ENCODE results near the gene EIF5. TPM values are rescaled to one million over a fixed set of nuclear protein-coding genes. Genes with fewer than 3 reads are reported as not detected.

The EIF5 gene
- total RNA-seq, 1 experiment from 2014 or later, result 356 TPM

DNA sequence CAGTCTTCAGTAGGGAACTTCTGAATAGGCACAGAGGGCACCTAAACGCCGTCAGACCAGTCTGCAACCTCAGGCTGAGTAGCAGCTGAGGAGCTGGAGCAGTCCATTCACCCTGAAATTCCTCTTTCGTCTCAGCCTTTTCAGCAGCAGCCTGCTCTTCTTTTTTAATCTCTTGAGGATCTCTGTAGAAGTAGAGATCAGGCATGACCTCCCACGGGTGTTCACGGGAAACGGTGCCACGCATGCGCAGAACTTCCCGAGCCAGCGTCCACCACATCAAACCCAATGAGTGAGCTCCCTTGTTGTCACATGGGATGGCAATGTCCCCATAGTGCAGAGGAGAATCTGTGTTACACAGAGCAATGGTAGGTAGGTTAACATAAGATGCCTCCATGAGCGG is 40.1 kb downstream of the EIF5 start:
- H2BK15ac ChIP-seq (ENCODE audit: low read depth, low read length), result no peak overlapping the region
- Mint-ChIP-seq H3K36me3 (ENCODE audit: insufficient read depth in 1 of 3, low read depth in 3 of 3) (no peaks in the 10 kb centered on the region), H3K4me3 (no peak overlapping the region), H3K27ac (no peak overlapping the region), H3K9me3 (peaks cover 0 to 7% of the 10 kb centered on the region in 2 experiments; a peak in 2 of 5 replicates), H3K27me3 (ENCODE audit: low read depth) (peaks cover 7% of the 10 kb centered on the region), H3K4me1 (peaks cover 14% of the 10 kb centered on the region in 2 experiments)
- DNase-seq, result no peak
- no peak overlapping the region for H2AK5ac ChIP-seq (ENCODE audit: insufficient read length, low read length)
- H2BK20ac ChIP-seq (ENCODE audit: low read depth, low read length, poor library complexity, severe bottlenecking), result no peak overlapping the region
- no peak overlapping the region for H2BK12ac ChIP-seq (ENCODE audit: insufficient read length, low read depth, low read length)
- no CpG with 5 or more reads among the region's 11 CpGs for WGBS (ENCODE audit: extremely low coverage, insufficient read length, low lambda C conversion rate)
- H3K4me2 ChIP-seq (ENCODE audit: insufficient read depth, insufficient read length, low read length), result no peak overlapping the region
- no peaks in the 10 kb centered on the region; the same call in 1 of the 2 replicates for H3K4me1 ChIP-seq (ENCODE audit: insufficient read depth, low read length)
- H2BK5ac ChIP-seq (ENCODE audit: insufficient read length, low read length), result no peak overlapping the region
- H3K27ac ChIP-seq (ENCODE audit: insufficient read length, low read depth, low read length), result no peak overlapping the region
- H3K23me2 ChIP-seq (ENCODE audit: insufficient read length, low read depth, low read length, poor library complexity, severe bottlenecking), result no peaks in the 10 kb centered on the region
- no peak overlapping the region for H4K91ac ChIP-seq (ENCODE audit: insufficient read length, low read depth, low read length)
- H4K5ac ChIP-seq (ENCODE audit: insufficient read length, low read depth, low read length), result no peak overlapping the region
- H3K14ac ChIP-seq (ENCODE audit: insufficient read depth, low read length), result no peak overlapping the region
- H4K20me1 ChIP-seq (ENCODE audit: control insufficient read depth, insufficient read depth, insufficient read length), result no peaks in the 10 kb centered on the region
- no peak overlapping the region for H4K8ac ChIP-seq (replicated peaks; ENCODE audit: insufficient read length, low read depth, low read length)
- no peaks in the 10 kb centered on the region for H3K9me3 ChIP-seq (ENCODE audit: control insufficient read depth, low read depth, low read length)
- no peaks in the 10 kb centered on the region for H3K79me2 ChIP-seq (ENCODE audit: insufficient read depth, low read length)
- no peaks in the 10 kb centered on the region for H3K27me3 ChIP-seq (ENCODE audit: insufficient read depth, low read length)
- H3K79me1 ChIP-seq (ENCODE audit: insufficient read depth, low read depth, low read length, poor library complexity, severe bottlenecking), result no peaks in the 10 kb centered on the region
- TF ChIP-seq, protein P1, sequence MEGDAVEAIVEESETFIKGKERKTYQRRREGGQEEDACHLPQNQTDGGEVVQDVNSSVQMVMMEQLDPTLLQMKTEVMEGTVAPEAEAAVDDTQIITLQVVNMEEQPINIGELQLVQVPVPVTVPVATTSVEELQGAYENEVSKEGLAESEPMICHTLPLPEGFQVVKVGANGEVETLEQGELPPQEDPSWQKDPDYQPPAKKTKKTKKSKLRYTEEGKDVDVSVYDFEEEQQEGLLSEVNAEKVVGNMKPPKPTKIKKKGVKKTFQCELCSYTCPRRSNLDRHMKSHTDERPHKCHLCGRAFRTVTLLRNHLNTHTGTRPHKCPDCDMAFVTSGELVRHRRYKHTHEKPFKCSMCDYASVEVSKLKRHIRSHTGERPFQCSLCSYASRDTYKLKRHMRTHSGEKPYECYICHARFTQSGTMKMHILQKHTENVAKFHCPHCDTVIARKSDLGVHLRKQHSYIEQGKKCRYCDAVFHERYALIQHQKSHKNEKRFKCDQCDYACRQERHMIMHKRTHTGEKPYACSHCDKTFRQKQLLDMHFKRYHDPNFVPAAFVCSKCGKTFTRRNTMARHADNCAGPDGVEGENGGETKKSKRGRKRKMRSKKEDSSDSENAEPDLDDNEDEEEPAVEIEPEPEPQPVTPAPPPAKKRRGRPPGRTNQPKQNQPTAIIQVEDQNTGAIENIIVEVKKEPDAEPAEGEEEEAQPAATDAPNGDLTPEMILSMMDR (conservative IDR thresholded peaks at IDR 0.05), result no peak
- no peak overlapping the region for H3K56ac ChIP-seq (ENCODE audit: insufficient read length, low read depth, low read length)
- H3K23ac ChIP-seq (ENCODE audit: insufficient read length, low read depth, low read length), result no peak overlapping the region
- no peak overlapping the region for H3K4ac ChIP-seq (ENCODE audit: low read depth, low read length)
- no peak overlapping the region for H3K18ac ChIP-seq (ENCODE audit: insufficient read length, low read depth, low read length)
- no peak overlapping the region for H3K9ac ChIP-seq (ENCODE audit: extremely low read depth, insufficient read length, low read length)
- no peak overlapping the region for H3T11ph ChIP-seq (ENCODE audit: low read length)
- no peak overlapping the region for H2BK120ac ChIP-seq (ENCODE audit: low read depth, low read length, poor library complexity, severe bottlenecking)
- no peak overlapping the region for H2AFZ ChIP-seq (ENCODE audit: low read length)

Measured in H9 (cell line).